IPS-18c (cell line): Measurements from ENCODE around the gene TLK1.
"Not testable (repeated sequence)": the region's sequence is repeated elsewhere in the genome, so short reads cannot be mapped to it uniquely, and the experiment has no call there.

Experiments
- H3K4me3 ChIP-seq: 2 replicates; pipeline ENCODE4 v1.7.0; 2013; ENCODE audit warnings: low read depth, mild to moderate bottlenecking, low read length, moderate library complexity; ENCODE audit not compliant: insufficient read depth
- H3K9me3 ChIP-seq: one replicate; pipeline ENCODE4 v1.6.1; 2013; ENCODE audit warnings: mild to moderate bottlenecking, low read length, moderate library complexity; ENCODE audit not compliant: control insufficient read depth, insufficient read depth

The TLK1 gene

GRCh38 chr2:171176516-171176915 is 15.8 kb upstream of the TLK1 start:
- no peak overlapping the region for H3K4me3 ChIP-seq

DNA sequence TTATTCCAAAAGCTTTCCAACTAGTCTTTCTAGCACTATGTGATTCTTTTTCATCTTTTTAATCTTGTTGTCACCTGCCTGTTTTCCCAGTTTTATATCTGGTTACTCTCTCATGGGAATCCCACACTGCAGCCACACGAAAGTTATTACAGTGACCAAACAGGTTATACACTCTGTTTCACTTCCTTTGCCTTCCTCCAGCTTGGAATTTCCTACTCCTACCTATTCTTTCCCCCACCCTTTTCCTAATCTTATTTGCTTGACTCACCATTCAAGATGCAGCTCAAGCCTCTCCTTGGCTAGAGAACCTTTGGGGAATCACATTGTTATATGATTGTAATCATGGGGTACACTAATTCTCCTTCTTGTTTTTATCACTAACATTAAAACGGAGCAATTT is 13.4 kb upstream of the TLK1 start:
- H3K9me3 ChIP-seq: no peaks in the 10 kb centered on the region
- no peak overlapping the region for H3K4me3 ChIP-seq

More at GRCh38 chr2:171176516-171176915, 15.8 kb upstream of the TLK1 start:
- H3K9me3 ChIP-seq: no peaks in the 10 kb centered on the region

GRCh38 chr2:171173087-171173486 is 12.4 kb upstream of the TLK1 start:
- H3K4me3 ChIP-seq: no peak overlapping the region

DNA sequence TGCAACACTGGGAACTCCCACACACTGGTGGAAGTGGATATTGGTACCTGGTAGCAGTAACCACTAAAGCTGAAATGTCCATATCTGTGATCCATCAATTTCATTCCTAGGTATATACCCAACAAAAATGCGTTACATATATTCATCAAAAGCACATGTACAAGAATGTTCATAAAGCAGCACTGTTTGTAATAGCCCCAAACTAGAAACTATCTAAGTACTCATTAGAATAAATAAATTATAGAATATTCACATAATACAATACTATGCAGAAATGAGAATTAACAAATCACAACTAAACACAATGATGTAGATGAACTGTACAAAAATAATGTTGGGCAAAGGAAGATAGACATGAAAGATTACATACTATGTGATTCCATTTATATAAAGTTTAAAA is 11.1 kb upstream of the TLK1 start:
- Histone ChIP-seq H3K9me3 (no peaks in the 10 kb centered on the region), H3K4me3 (no peak overlapping the region)

More at GRCh38 chr2:171173087-171173486, 12.4 kb upstream of the TLK1 start:
- no peaks in the 10 kb centered on the region for H3K9me3 ChIP-seq

DNA sequence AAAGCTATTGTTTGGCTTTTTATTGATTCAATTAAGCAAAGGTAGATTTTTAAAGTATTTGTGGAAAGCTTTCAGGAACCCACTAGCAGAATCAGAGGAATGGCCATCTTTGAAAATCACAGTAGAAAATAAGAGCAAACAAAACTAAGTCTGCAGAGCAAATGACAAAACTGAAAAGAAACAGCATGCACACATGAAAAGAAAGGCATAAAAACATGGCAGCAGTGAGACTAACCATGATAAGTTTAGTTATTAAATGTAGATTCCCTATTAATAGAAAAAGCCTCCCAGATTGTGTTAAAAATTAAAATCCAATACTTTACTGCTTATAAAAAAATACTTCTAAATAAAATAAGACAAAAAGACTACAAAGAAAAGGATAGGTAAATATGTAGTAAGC is 9.1 kb upstream of the TLK1 start:
- H3K9me3 ChIP-seq: no peaks in the 10 kb centered on the region
- H3K4me3 ChIP-seq: no peak overlapping the region

DNA sequence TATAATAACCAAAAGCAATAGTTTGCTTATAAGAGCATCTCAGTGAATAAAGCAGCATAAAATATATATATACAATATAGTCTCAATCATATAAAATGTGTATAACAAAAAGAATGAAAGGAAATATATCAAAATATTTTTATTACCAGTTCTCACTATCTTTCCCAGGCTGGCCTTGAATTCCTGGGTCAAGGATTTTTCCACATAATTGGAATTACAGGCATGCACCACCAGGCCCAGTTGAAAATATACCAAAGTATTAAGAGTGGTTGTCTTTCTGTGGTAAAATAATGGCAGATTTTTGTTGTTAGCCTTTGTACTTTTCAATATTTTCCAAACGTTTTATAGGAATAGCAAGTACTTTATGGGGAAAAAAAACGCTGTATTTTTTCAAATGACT is 8.6 kb upstream of the TLK1 start:
- no peaks in the 10 kb centered on the region for H3K9me3 ChIP-seq
- no peak overlapping the region for H3K4me3 ChIP-seq

DNA sequence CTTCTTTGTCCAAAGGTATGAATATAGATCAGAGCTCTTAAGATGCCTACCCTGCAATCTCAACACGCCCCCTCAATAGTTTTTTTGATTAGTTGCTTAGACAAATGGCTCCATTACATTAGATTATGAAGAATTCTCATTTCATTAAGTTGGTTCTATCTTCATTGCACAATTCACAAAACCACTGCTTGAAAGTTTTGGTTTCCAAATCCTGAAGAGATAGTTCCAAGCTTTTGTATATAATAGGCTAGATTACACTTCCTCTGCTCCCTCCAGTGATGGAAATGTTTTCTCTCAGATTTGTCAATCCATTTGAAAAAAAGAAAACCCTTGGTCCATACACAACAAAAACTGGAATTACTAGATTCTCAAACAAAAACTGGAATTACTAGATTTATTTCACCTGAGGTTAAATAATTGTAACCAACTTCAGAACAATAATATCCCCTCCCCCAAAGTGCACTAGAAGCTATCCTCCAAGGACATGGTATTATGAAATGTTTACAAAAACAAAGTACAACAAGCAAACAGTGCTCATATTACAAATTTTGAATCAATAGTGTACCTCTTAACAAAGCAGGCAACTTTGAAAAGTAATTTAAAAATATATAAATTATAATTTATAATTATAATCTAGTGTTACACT is 6.8 kb upstream of the TLK1 start:
- no peaks in the 10 kb centered on the region for H3K9me3 ChIP-seq
- no peak overlapping the region for H3K4me3 ChIP-seq

DNA sequence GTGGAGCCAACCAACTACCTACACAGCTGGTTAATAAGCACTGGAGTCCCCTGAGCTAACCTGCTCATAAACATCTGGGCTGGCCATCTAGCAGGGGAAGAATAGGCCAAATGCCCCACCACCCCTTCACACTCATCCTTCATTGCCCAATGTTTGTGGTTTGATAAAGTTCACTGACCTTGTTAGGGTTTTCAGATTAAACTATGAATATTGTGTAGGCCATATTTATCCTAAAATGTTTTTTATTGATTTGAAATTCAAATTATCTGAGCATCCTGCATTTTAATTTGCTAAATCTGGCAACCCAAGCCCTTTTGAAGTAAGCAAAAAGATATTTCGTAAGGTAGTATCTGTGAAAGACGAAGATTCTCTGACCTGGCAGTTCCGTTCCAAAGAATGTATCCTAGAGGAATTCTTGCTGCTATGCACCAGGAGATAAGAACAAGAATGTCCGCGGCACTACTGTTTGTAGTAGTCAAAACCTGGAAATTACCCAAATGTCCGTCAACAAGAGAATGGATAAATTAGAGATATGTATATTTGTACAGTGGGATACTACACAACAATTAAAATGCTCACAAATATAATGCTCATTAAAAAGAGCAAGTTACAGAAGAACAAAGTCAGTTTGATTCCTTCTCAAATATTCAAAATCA is 5.8 kb upstream of the TLK1 start:
- no peaks in the 10 kb centered on the region for H3K9me3 ChIP-seq
- H3K4me3 ChIP-seq: no peak overlapping the region

- Histone ChIP-seq H3K9me3 (no peaks in the 10 kb centered on the region), H3K4me3 (no peak overlapping the region)
Measured at GRCh38 chr2:171165967-171166327, 5.3 kb upstream of the TLK1 start.

GRCh38 chr2:171163261-171163660 is 2.6 kb upstream of the TLK1 start:
- Histone ChIP-seq H3K4me3 (no peak overlapping the region), H3K9me3 (no peaks in the 10 kb centered on the region)

DNA sequence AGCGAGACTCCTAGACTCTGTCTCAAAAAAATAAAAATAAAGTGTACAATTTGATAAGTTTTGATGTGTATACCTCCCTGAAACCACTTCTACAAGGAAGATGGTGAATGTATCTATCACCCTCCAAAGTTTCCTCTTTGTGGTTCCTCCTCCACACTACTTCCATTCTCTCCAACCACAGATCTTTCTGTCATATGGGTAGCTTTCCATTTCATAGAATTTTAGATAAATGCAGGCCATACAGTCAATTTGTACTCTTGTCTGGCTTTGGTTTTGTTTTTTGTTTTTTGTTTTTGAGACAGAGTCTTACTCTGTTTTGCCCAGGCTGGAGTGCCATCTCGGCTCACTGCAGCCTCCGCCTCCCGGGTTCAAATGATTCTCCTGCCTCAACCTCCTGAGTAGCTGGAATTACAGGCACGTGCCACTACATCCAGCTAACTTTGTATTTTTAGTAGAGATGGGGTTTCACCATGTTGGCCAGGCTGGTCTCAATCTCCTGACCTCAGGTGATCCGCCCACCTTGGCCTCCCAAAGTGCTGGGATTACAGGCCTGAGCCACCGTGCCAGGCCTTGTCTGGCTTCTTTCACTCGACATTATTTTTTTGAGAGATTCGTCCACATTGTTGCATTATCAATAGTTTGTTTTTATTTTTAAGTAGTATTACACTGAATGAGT is 2.0 kb upstream of the TLK1 start:
- not testable (repeated sequence) for H3K9me3 ChIP-seq, H3K4me3 ChIP-seq

DNA sequence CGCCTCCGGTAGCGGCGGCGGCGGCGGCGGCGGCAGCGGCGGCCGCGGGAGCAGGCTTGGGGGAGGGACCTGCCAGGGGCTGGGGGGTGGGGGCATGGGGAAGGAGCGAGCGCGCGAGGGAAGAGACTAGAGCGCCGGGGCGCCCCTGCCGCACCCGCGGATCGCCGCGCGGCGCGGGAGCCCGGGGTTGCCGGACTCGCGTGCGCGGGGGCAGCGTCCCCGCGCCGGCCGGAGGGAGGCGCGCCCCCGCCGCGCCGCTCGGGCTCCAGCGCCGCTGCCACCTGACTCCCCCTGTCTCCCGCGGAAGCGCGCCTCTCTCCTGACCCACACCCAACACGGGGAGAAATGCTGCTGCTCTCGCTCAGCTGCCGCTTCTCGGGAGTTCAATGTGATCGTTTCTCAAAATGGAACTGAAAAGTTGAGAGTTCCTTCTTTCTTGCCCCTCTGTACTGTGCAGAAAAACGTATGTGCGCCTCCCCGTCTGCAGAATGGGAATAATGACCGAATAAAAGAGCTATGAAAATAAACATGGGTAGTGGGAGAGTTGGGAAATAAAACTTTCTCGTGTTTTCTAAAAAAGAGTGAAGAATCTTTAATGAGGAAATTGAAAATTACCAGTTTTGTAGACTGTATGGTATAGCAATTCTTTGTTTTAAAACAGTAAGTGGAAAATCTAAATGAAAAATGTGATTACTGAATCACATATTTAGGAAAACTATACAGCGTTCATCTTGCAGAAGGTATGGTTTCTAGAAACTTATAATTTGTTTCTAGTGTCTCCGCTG is 455 bp upstream of the TLK1 start:
- Histone ChIP-seq H3K9me3 (no peaks in the 10 kb centered on the region), H3K4me3 (peak overlapping the region; percentile 96)

DNA sequence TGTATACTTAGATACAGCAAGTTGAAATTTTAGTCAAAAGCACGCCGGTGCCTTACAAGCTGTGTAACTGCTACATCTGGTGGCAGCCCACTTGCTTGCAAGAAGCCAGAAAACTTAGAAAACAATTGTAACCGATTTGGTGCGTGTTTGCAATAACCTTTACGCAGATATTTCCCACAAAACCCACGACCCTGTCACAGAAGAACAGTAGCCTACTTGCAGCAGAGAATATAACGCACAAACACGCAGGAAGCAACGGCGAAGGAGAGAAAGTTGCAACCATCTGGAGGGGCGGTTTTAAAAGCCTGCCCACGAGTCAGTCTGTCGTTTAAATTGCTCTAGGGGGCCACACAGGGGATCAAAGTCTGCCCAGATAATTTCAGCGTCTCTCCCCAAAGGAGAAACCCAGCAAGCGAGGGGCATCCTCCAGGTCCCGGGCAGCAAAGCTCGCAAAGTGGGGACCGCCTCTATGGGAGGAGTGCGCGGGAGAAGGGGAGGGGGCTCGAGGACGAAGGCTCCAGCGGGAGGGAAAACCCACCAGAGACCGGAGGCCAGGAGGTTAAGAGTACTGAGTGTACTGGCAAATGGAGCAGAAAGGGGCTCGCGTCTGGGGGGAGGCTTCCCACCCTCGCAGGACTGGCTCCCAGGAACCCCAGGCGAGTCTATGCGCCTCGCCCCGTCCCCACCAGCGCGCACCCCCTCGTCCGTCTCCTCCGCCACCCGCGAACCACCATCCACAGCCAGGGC is 1.1 kb downstream of the TLK1 start:
- Histone ChIP-seq H3K9me3 (no peaks in the 10 kb centered on the region), H3K4me3 (peak overlapping the region; percentile 96)

GRCh38 chr2:171158790-171159371 is 1.8 kb downstream of the TLK1 start:
- Histone ChIP-seq H3K9me3 (no peaks in the 10 kb centered on the region), H3K4me3 (peak overlapping the region; percentile 96)

- H3K9me3 ChIP-seq: no peaks in the 10 kb centered on the region
- peak overlapping the region; percentile 96; the same call in 1 of the 2 replicates for H3K4me3 ChIP-seq
Measured at GRCh38 chr2:171158036-171158789, 2.5 kb downstream of the TLK1 start.

- H3K4me3 ChIP-seq: no peak overlapping the region
- H3K9me3 ChIP-seq: no peaks in the 10 kb centered on the region
Measured at GRCh38 chr2:171157109-171157500, 3.6 kb downstream of the TLK1 start.
